ENCODE data around the gene A3GALT2. TPM values are rescaled to one million over a fixed set of nuclear protein-coding genes. Genes with fewer than 3 reads are reported as not detected.

The A3GALT2 gene
- polyA plus RNA-seq, 1 of the 3 experiments (the other 2 are of a cell fraction) = 0.07 TPM

DNA sequence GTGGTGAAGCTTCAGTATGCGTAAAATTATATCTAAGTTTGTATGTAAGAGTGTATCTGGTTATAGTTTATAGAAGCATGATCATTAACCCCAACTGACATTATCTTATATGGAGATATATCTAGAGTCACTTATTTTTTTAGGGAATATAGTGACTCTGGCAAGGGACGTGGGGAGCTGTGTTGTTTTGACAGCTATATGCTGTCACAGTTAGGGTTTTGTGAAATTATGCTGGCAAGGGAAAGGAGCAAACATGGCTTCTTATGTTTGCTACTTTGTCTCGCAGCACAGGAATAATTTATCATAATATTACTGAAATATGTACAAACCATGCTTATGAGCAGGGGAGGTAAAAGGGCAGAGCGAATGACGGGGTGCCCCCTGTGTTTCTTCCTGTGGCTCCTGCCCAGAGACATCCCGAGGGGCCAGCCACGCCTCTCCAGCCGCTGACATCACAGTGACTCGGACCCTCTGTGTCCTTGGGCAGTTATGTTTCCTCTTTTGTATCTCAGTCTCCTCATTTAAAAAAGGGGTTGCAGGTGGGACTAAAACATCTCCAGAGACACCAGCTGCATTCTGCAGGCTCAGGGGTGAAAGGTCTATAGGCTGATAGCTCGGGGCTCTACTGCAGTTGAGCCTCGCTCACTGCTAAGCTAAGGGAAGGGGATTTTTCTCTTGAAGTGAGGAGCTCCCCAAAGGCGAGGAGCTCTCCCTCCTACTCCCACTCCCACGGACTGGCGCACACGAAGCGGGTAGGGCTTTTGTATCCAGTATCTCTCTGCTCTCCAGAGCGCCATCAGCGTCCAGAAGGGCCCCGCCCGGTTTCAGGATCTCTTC lies 14.9 kb downstream of the A3GALT2 start:
- H3K4me3 ChIP-seq (ENCODE audit: low read depth in 2 of 2, low read length in 1 of 2) = no peak overlapping the region
- H3F3A ChIP-seq (replicated peaks; ENCODE audit: insufficient read depth) = no peaks in the 10 kb centered on the region
- no peaks in the 10 kb centered on the region for H3K27me3 ChIP-seq (ENCODE audit: insufficient read depth)
- no peaks in the 10 kb centered on the region for H3K9me2 ChIP-seq
- H3K9me3 ChIP-seq = no peaks in the 10 kb centered on the region
- DNase-seq = no peak
- ChIA-PET POLR2A (no interaction called here), CTCF (interaction anchor here (1.1 to 2.0 kb wide), 4 partner anchors 10 to 165 kb away, joined by 3 to 10 read pairs (median 4); no protein-coding TSS in a partner anchor)
- no peak overlapping the region for H3K27ac ChIP-seq (ENCODE audit: low read depth in 2 of 2, low read length in 1 of 2)
- H3K9ac ChIP-seq = no peak overlapping the region
- H2AFZ ChIP-seq (ENCODE audit: low read depth) = no peak overlapping the region
- no peaks in the 10 kb centered on the region; a peak in 1 of 4 replicates for H3K4me1 ChIP-seq (ENCODE audit: control insufficient read depth in 1 of 2, insufficient read depth in 2 of 2, low read depth in 1 of 2, low read length in 1 of 2)
- H3K79me2 ChIP-seq (ENCODE audit: insufficient read depth) = no peaks in the 10 kb centered on the region
- no peaks in the 10 kb centered on the region for H4K20me1 ChIP-seq (ENCODE audit: insufficient read depth)
- H3K4me2 ChIP-seq = no peak overlapping the region
- TF ChIP-seq GABPA (IDR thresholded peaks at IDR 0.05; ENCODE audit: low read depth) (no peak), JUND (IDR thresholded peaks at IDR 0.05) (no peak), SMC3 (IDR thresholded peaks at IDR 0.05; ENCODE audit: low read depth, low read length) (no peak), GATA2 (CRISPR knock-in tag; IDR thresholded peaks at IDR 0.05) (no peak), RXRA (IDR thresholded peaks at IDR 0.05; ENCODE audit: borderline replicate concordance, low read depth) (no peak), FOXM1 (IDR thresholded peaks at IDR 0.05; ENCODE audit: low read depth) (no peak), NFIC (IDR thresholded peaks at IDR 0.05; ENCODE audit: borderline replicate concordance) (no peak), TCF12 (IDR thresholded peaks at IDR 0.05) (no peak), MEF2A (IDR thresholded peaks at IDR 0.05; ENCODE audit: borderline replicate concordance, low read depth) (no peak), EZH2phosphoT487 (IDR thresholded peaks at IDR 0.05; ENCODE audit: borderline replicate concordance, low read depth) (no peak), EP300 (IDR thresholded peaks at IDR 0.05; ENCODE audit: borderline replicate concordance in 1 of 2, low read depth in 1 of 2, low read length in 1 of 2) (no peak), NRF1 (IDR thresholded peaks at IDR 0.05; ENCODE audit: low read depth, low read length) (no peak), TEAD4 (IDR thresholded peaks at IDR 0.05; ENCODE audit: borderline replicate concordance, insufficient read depth) (no peak), FOSL2 (IDR thresholded peaks at IDR 0.05; ENCODE audit: borderline replicate concordance, low read depth) (no peak), YY1 (IDR thresholded peaks at IDR 0.05; ENCODE audit: low read depth) (no peak)
- TF ChIP-seq, protein P1, sequence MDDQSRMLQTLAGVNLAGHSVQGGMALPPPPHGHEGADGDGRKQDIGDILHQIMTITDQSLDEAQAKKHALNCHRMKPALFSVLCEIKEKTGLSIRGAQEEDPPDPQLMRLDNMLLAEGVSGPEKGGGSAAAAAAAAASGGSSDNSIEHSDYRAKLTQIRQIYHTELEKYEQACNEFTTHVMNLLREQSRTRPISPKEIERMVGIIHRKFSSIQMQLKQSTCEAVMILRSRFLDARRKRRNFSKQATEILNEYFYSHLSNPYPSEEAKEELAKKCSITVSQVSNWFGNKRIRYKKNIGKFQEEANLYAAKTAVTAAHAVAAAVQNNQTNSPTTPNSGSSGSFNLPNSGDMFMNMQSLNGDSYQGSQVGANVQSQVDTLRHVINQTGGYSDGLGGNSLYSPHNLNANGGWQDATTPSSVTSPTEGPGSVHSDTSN (IDR thresholded peaks at IDR 0.05) = no peak
- TF ChIP-seq, protein P2, sequence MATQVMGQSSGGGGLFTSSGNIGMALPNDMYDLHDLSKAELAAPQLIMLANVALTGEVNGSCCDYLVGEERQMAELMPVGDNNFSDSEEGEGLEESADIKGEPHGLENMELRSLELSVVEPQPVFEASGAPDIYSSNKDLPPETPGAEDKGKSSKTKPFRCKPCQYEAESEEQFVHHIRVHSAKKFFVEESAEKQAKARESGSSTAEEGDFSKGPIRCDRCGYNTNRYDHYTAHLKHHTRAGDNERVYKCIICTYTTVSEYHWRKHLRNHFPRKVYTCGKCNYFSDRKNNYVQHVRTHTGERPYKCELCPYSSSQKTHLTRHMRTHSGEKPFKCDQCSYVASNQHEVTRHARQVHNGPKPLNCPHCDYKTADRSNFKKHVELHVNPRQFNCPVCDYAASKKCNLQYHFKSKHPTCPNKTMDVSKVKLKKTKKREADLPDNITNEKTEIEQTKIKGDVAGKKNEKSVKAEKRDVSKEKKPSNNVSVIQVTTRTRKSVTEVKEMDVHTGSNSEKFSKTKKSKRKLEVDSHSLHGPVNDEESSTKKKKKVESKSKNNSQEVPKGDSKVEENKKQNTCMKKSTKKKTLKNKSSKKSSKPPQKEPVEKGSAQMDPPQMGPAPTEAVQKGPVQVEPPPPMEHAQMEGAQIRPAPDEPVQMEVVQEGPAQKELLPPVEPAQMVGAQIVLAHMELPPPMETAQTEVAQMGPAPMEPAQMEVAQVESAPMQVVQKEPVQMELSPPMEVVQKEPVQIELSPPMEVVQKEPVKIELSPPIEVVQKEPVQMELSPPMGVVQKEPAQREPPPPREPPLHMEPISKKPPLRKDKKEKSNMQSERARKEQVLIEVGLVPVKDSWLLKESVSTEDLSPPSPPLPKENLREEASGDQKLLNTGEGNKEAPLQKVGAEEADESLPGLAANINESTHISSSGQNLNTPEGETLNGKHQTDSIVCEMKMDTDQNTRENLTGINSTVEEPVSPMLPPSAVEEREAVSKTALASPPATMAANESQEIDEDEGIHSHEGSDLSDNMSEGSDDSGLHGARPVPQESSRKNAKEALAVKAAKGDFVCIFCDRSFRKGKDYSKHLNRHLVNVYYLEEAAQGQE (IDR thresholded peaks at IDR 0.05; ENCODE audit: low read depth, low read length) = no peak
- TF ChIP-seq, protein P3, sequence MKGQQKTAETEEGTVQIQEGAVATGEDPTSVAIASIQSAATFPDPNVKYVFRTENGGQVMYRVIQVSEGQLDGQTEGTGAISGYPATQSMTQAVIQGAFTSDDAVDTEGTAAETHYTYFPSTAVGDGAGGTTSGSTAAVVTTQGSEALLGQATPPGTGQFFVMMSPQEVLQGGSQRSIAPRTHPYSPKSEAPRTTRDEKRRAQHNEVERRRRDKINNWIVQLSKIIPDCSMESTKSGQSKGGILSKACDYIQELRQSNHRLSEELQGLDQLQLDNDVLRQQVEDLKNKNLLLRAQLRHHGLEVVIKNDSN (IDR thresholded peaks at IDR 0.05; ENCODE audit: borderline replicate concordance, low read depth) = no peak
- TF ChIP-seq, protein P4, sequence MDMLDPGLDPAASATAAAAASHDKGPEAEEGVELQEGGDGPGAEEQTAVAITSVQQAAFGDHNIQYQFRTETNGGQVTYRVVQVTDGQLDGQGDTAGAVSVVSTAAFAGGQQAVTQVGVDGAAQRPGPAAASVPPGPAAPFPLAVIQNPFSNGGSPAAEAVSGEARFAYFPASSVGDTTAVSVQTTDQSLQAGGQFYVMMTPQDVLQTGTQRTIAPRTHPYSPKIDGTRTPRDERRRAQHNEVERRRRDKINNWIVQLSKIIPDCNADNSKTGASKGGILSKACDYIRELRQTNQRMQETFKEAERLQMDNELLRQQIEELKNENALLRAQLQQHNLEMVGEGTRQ (IDR thresholded peaks at IDR 0.05; ENCODE audit: borderline replicate concordance, low read depth, low read length) = no peak
- TF ChIP-seq, protein P5, sequence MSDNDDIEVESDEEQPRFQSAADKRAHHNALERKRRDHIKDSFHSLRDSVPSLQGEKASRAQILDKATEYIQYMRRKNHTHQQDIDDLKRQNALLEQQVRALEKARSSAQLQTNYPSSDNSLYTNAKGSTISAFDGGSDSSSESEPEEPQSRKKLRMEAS (IDR thresholded peaks at IDR 0.05; ENCODE audit: low read depth) = no peak
- 93% methylated on average over 19 of the region's 20 CpGs for WGBS (ENCODE audit: low lambda C conversion rate)
- peaks cover 0 to 5% of the 10 kb centered on the region in 2 experiments for H3K36me3 ChIP-seq (replicated peaks in 1 of 2; ENCODE audit: control insufficient read depth in 1 of 2, insufficient read depth in 2 of 2, low read length in 1 of 2)

Measured in SK-N-SH (cell line).